HepG2 (cell line): ENCODE data around the gene RNF123.

ENCODE experiments used
- KDM3A ChIP-seq: IDR thresholded peaks from 2 replicates; pipeline ENCODE4 v1.6.1; 2018; ENCODE audit warnings: low read depth, missing compliant biosample characterization
- RAD51 ChIP-seq: fragments of 450-650 bp; IDR thresholded peaks from 2 replicates; pipeline ENCODE4 v1.6.1; 2016; ENCODE audit warnings: borderline replicate concordance
- YY1 ChIP-seq: IDR thresholded peaks from 2 replicates; pipeline ENCODE4 v1.6.1; 2011; ENCODE audit warnings: low read length, low read depth, moderate library complexity, mild to moderate bottlenecking; ENCODE audit not compliant: insufficient read depth, insufficient replicate concordance
- TF ChIP-seq, protein P1 (sequence below): sonication (generic); formaldehyde crosslinking; IDR thresholded peaks from 2 replicates; pipeline ENCODE4 v1.5.0; 2020; ENCODE audit warnings: mild to moderate bottlenecking, missing genetic modification reagents, moderate library complexity

GRCh38 chr3:49653621-49654020 lies 35.7 kb upstream of the RNF123 start:
- TF ChIP-seq, protein P1, sequence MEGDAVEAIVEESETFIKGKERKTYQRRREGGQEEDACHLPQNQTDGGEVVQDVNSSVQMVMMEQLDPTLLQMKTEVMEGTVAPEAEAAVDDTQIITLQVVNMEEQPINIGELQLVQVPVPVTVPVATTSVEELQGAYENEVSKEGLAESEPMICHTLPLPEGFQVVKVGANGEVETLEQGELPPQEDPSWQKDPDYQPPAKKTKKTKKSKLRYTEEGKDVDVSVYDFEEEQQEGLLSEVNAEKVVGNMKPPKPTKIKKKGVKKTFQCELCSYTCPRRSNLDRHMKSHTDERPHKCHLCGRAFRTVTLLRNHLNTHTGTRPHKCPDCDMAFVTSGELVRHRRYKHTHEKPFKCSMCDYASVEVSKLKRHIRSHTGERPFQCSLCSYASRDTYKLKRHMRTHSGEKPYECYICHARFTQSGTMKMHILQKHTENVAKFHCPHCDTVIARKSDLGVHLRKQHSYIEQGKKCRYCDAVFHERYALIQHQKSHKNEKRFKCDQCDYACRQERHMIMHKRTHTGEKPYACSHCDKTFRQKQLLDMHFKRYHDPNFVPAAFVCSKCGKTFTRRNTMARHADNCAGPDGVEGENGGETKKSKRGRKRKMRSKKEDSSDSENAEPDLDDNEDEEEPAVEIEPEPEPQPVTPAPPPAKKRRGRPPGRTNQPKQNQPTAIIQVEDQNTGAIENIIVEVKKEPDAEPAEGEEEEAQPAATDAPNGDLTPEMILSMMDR (CRISPR knock-in tag): no peak
- TF ChIP-seq KDM3A (CRISPR knock-in tag) (no peak), RAD51 (no peak), YY1 (no peak)
